ENCODE data around the gene PNMA6E.

DNA sequence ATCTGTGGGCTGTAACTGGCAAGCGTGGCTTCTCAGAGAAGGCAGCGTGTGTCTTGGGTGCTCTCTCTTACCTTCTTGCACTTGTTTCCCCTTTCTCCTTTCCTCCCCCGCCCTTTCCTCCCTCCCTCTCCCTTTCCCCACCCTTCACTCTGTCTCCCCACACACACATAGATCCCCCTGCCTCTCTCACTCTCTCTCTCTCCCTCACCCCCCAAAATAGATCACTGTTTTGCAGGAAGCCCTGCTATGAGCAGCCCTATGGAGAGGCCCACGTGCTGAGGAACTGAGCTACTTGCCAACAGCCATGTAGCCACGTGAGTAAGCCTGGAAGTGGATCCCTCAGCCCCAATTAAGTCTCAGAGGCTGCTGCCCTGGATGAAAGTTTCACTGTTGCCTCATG lies 4.3 kb upstream of the PNMA6E start:
- no peak for TF ChIP-seq EZH2 (IDR thresholded peaks at IDR 0.05; ENCODE audit: borderline replicate concordance, insufficient read depth, low read length, poor library complexity, severe bottlenecking)
- TF ChIP-seq, protein P1, sequence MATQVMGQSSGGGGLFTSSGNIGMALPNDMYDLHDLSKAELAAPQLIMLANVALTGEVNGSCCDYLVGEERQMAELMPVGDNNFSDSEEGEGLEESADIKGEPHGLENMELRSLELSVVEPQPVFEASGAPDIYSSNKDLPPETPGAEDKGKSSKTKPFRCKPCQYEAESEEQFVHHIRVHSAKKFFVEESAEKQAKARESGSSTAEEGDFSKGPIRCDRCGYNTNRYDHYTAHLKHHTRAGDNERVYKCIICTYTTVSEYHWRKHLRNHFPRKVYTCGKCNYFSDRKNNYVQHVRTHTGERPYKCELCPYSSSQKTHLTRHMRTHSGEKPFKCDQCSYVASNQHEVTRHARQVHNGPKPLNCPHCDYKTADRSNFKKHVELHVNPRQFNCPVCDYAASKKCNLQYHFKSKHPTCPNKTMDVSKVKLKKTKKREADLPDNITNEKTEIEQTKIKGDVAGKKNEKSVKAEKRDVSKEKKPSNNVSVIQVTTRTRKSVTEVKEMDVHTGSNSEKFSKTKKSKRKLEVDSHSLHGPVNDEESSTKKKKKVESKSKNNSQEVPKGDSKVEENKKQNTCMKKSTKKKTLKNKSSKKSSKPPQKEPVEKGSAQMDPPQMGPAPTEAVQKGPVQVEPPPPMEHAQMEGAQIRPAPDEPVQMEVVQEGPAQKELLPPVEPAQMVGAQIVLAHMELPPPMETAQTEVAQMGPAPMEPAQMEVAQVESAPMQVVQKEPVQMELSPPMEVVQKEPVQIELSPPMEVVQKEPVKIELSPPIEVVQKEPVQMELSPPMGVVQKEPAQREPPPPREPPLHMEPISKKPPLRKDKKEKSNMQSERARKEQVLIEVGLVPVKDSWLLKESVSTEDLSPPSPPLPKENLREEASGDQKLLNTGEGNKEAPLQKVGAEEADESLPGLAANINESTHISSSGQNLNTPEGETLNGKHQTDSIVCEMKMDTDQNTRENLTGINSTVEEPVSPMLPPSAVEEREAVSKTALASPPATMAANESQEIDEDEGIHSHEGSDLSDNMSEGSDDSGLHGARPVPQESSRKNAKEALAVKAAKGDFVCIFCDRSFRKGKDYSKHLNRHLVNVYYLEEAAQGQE (IDR thresholded peaks at IDR 0.05; ENCODE audit: borderline replicate concordance) = no peak
- TF ChIP-seq, protein P2, sequence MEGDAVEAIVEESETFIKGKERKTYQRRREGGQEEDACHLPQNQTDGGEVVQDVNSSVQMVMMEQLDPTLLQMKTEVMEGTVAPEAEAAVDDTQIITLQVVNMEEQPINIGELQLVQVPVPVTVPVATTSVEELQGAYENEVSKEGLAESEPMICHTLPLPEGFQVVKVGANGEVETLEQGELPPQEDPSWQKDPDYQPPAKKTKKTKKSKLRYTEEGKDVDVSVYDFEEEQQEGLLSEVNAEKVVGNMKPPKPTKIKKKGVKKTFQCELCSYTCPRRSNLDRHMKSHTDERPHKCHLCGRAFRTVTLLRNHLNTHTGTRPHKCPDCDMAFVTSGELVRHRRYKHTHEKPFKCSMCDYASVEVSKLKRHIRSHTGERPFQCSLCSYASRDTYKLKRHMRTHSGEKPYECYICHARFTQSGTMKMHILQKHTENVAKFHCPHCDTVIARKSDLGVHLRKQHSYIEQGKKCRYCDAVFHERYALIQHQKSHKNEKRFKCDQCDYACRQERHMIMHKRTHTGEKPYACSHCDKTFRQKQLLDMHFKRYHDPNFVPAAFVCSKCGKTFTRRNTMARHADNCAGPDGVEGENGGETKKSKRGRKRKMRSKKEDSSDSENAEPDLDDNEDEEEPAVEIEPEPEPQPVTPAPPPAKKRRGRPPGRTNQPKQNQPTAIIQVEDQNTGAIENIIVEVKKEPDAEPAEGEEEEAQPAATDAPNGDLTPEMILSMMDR (IDR thresholded peaks at IDR 0.05; ENCODE audit: poor library complexity, severe bottlenecking) = no peak
- TF ChIP-seq EP300 (conservative IDR thresholded peaks at IDR 0.05; ENCODE audit: poor library complexity, severe bottlenecking) = no peak
- no peak for TF ChIP-seq POLR2AphosphoS5 (IDR thresholded peaks at IDR 0.05)
- TF ChIP-seq SMC3 (conservative IDR thresholded peaks at IDR 0.05; ENCODE audit: poor library complexity) = no peak
- TF ChIP-seq RAD21 (conservative IDR thresholded peaks at IDR 0.05) = no peak
- no peak for TF ChIP-seq TAF1 (IDR thresholded peaks at IDR 0.05; ENCODE audit: low read depth)
- no peak for TF ChIP-seq MXI1 (conservative IDR thresholded peaks at IDR 0.05; ENCODE audit: poor library complexity, severe bottlenecking)
